H9 (cell line): Measurements from ENCODE around the gene PPP1R1B. TPM values are rescaled to one million over a fixed set of nuclear protein-coding genes. Genes with fewer than 3 reads are reported as not detected.

ENCODE experiments used
- DNase-seq: peaks from one replicate; pipeline ENCODE4 v3.0.0-alpha.2; 2017
- H2AFZ ChIP-seq: one replicate; pipeline ENCODE4 v1.6.1; 2013; ENCODE audit warnings: mild to moderate bottlenecking, low read length, control low read depth, moderate library complexity
- H2AK5ac ChIP-seq: 2 replicates; pipeline ENCODE4 v1.6.1; 2013; ENCODE audit warnings: low read length, control low read depth, mixed read lengths; ENCODE audit not compliant: insufficient read length
- H2BK120ac ChIP-seq: one replicate; pipeline ENCODE4 v1.6.1; 2013; ENCODE audit warnings: low read depth, mild to moderate bottlenecking, low read length, control low read depth, inconsistent platforms; ENCODE audit not compliant: poor library complexity, severe bottlenecking
- H2BK12ac ChIP-seq: 2 replicates; pipeline ENCODE4 v1.6.1; 2013; ENCODE audit warnings: low read length, control low read depth, mixed read lengths, low read depth; ENCODE audit not compliant: insufficient read length
- H2BK15ac ChIP-seq: 2 replicates; pipeline ENCODE4 v1.6.1; 2013; ENCODE audit warnings: low read depth, low read length, control low read depth
- H2BK20ac ChIP-seq: one replicate; pipeline ENCODE4 v1.6.1; 2013; ENCODE audit warnings: low read depth, mild to moderate bottlenecking, low read length, control low read depth, inconsistent platforms; ENCODE audit not compliant: poor library complexity, severe bottlenecking
- H2BK5ac ChIP-seq: 2 replicates; pipeline ENCODE4 v1.6.1; 2013; ENCODE audit warnings: low read length, control low read depth, mixed read lengths; ENCODE audit not compliant: insufficient read length
- H3K14ac ChIP-seq: 2 replicates; pipeline ENCODE4 v1.6.1; 2013; ENCODE audit warnings: low read length, control low read depth; ENCODE audit not compliant: insufficient read depth
- H3K18ac ChIP-seq: 2 replicates; pipeline ENCODE4 v1.6.1; 2013; ENCODE audit warnings: low read depth, mild to moderate bottlenecking, mixed read lengths, low read length, control low read depth; ENCODE audit not compliant: insufficient read length
- H3K23ac ChIP-seq: 2 replicates; pipeline ENCODE4 v1.6.1; 2013; ENCODE audit warnings: low read length, control low read depth, mixed read lengths, low read depth; ENCODE audit not compliant: insufficient read length
- H3K23me2 ChIP-seq: 2 replicates; pipeline ENCODE4 v1.6.1; 2013; ENCODE audit warnings: low read depth, mild to moderate bottlenecking, mixed read lengths, low read length, control low read depth; ENCODE audit not compliant: insufficient read length, poor library complexity, severe bottlenecking
- H3K27ac ChIP-seq: 2 replicates; pipeline ENCODE4 v1.5.1; 2013; ENCODE audit warnings: low read length, control low read depth, mixed read lengths, low read depth; ENCODE audit not compliant: insufficient read length
- H3K27me3 ChIP-seq: 2 replicates; pipeline ENCODE4 v1.6.1; 2013; ENCODE audit warnings: low read length, control low read depth, inconsistent platforms; ENCODE audit not compliant: insufficient read depth
- H3K4ac ChIP-seq: 2 replicates; pipeline ENCODE4 v1.6.1; 2013; ENCODE audit warnings: low read depth, mild to moderate bottlenecking, control low read depth, inconsistent platforms, low read length, moderate library complexity
- H3K4me1 ChIP-seq: 2 replicates; pipeline ENCODE4 v1.6.1; 2013; ENCODE audit warnings: low read length, control low read depth, inconsistent platforms; ENCODE audit not compliant: insufficient read depth
- H3K4me2 ChIP-seq: 2 replicates; pipeline ENCODE4 v1.6.1; 2013; ENCODE audit warnings: low read length, control low read depth, mixed read lengths; ENCODE audit not compliant: insufficient read length, insufficient read depth
- H3K56ac ChIP-seq: 2 replicates; pipeline ENCODE4 v1.6.1; 2013; ENCODE audit warnings: low read depth, mild to moderate bottlenecking, mixed read lengths, low read length, control low read depth; ENCODE audit not compliant: insufficient read length
- H3K79me1 ChIP-seq: 2 replicates; pipeline ENCODE4 v1.6.1; 2013; ENCODE audit warnings: low read depth, mild to moderate bottlenecking, moderate library complexity, low read length, control low read depth, inconsistent platforms; ENCODE audit not compliant: insufficient read depth, poor library complexity, severe bottlenecking
- H3K79me2 ChIP-seq: 2 replicates; pipeline ENCODE4 v1.6.1; 2013; ENCODE audit warnings: low read length, control low read depth, inconsistent platforms; ENCODE audit not compliant: insufficient read depth
- H3K9ac ChIP-seq: 2 replicates; pipeline ENCODE4 v1.6.1; 2013; ENCODE audit warnings: low read length, control low read depth, mixed read lengths; ENCODE audit not compliant: insufficient read length; ENCODE audit errors: extremely low read depth
- H3K9me3 ChIP-seq: one replicate; pipeline ENCODE4 v1.6.1; 2013; ENCODE audit warnings: low read depth, low read length, inconsistent platforms; ENCODE audit not compliant: control insufficient read depth
- H3T11ph ChIP-seq: one replicate; pipeline ENCODE4 v1.6.1; 2013; ENCODE audit warnings: mild to moderate bottlenecking, low read length, control low read depth, inconsistent platforms
- H4K20me1 ChIP-seq: one replicate; pipeline ENCODE4 v1.6.1; 2013; ENCODE audit not compliant: control insufficient read depth, insufficient read length, insufficient read depth
- H4K5ac ChIP-seq: 2 replicates; pipeline ENCODE4 v1.6.1; 2013; ENCODE audit warnings: low read depth, mild to moderate bottlenecking, mixed read lengths, low read length, control low read depth; ENCODE audit not compliant: insufficient read length
- H4K8ac ChIP-seq: replicated peaks from 2 replicates; pipeline ENCODE4 v1.6.1; 2013; ENCODE audit warnings: low read length, control low read depth, mixed read lengths, low read depth; ENCODE audit not compliant: insufficient read length
- H4K91ac ChIP-seq: 2 replicates; pipeline ENCODE4 v1.6.1; 2013; ENCODE audit warnings: low read depth, mild to moderate bottlenecking, moderate library complexity, mixed read lengths, low read length, control low read depth; ENCODE audit not compliant: insufficient read length
- H3K27ac Mint-ChIP-seq, 3 experiments: 2 replicates in 2 of 3; 3 replicates in 1 of 3; pipeline ENCODE4 v1.8.0; 2020 to 2021; ENCODE audit warnings: mixed read lengths in 3 of 3, mild to moderate bottlenecking in 1 of 3, moderate library complexity in 1 of 3
- H3K27me3 Mint-ChIP-seq: 2 replicates; pipeline ENCODE4 v1.8.0; 2021; ENCODE audit warnings: low read depth, mild to moderate bottlenecking, moderate library complexity, mixed read lengths
- H3K36me3 Mint-ChIP-seq, 3 experiments: 2 replicates in 2 of 3; 3 replicates in 1 of 3; pipeline ENCODE4 v1.8.0; 2020 to 2021; ENCODE audit warnings: low read depth in 3 of 3, mixed read lengths in 3 of 3; ENCODE audit not compliant: insufficient read depth in 1 of 3
- H3K4me1 Mint-ChIP-seq, 2 experiments: 2 replicates each; pipeline ENCODE4 v1.8.0; 2020; ENCODE audit warnings: mixed read lengths in 2 of 2
- H3K4me3 Mint-ChIP-seq, 2 experiments: 2 replicates in 1 of 2; 3 replicates in 1 of 2; pipeline ENCODE4 v1.8.0; 2020 to 2021; ENCODE audit warnings: mild to moderate bottlenecking in 2 of 2, mixed read lengths in 2 of 2, moderate library complexity in 1 of 2
- H3K9me3 Mint-ChIP-seq, 2 experiments: 2 replicates in 1 of 2; 3 replicates in 1 of 2; pipeline ENCODE4 v1.8.0; 2020; ENCODE audit warnings: mild to moderate bottlenecking in 2 of 2, mixed read lengths in 2 of 2, moderate library complexity in 1 of 2
- CTCF ChIP-seq: fragments of 200-600 bp; sonication (generic); conservative IDR thresholded peaks from 3 replicates; pipeline ENCODE4 v1.8.0; 2021; ENCODE audit warnings: antibody characterized with exemption, mild to moderate bottlenecking
- WGBS: extraction: QIAGEN DNeasy Blood & Tissue Kit; methylation state at CpG from one replicate; pipeline ENCODE4 v1.1.7; 2013; ENCODE audit warnings: missing lambda C conversion rate, low lambda C conversion rate, mixed read lengths; ENCODE audit not compliant: insufficient read length; ENCODE audit errors: extremely low coverage; 5-methylcytosine and 5-hydroxymethylcytosine counted together
- total RNA-seq: library from RNA; stranded (reverse); gene quantifications from 2 replicates; pipeline ENCODE4 v1.2.1, GENCODE V29; 2021

The PPP1R1B gene
- total RNA-seq, 1 experiment from 2014 or later: 15.5 TPM

- H3K23ac ChIP-seq: no peak overlapping the region
- H3K4me1 Mint-ChIP-seq: peaks cover 17 to 44% of the 10 kb centered on the region in 2 experiments
- no peak overlapping the region for H3K27ac Mint-ChIP-seq
- H3K18ac ChIP-seq: no peak overlapping the region
- no peak overlapping the region for H2AFZ ChIP-seq
- DNase-seq: no peak
- no peak overlapping the region for H3K27ac ChIP-seq
- H3K9me3 Mint-ChIP-seq: peaks cover 0 to 4% of the 10 kb centered on the region in 2 experiments; a peak in 2 of 5 replicates
- no peaks in the 10 kb centered on the region for H3K79me2 ChIP-seq
- no peak overlapping the region for H3K56ac ChIP-seq
- peaks cover 48% of the 10 kb centered on the region for H3K27me3 ChIP-seq
- H2BK15ac ChIP-seq: no peak overlapping the region
- H3K79me1 ChIP-seq: no peaks in the 10 kb centered on the region
- H2AK5ac ChIP-seq: no peak overlapping the region
- no peak overlapping the region for H2BK12ac ChIP-seq
- H4K8ac ChIP-seq: no peak overlapping the region
- H4K91ac ChIP-seq: no peak overlapping the region
- no peak overlapping the region for H2BK120ac ChIP-seq
- peaks cover 3% of the 10 kb centered on the region for H3K23me2 ChIP-seq
- TF ChIP-seq CTCF: no peak
- H3T11ph ChIP-seq: no peak overlapping the region
- no peaks in the 10 kb centered on the region for H3K36me3 Mint-ChIP-seq
- peaks cover 8% of the 10 kb centered on the region; the same call in 1 of the 2 replicates for H3K4me1 ChIP-seq
- peaks cover 2% of the 10 kb centered on the region for H4K20me1 ChIP-seq
- no peaks in the 10 kb centered on the region for H3K9me3 ChIP-seq
- H4K5ac ChIP-seq: no peak overlapping the region
- H3K4ac ChIP-seq: no peak overlapping the region
- no peak overlapping the region for H3K14ac ChIP-seq
- H2BK20ac ChIP-seq: no peak overlapping the region
- no peak overlapping the region for H2BK5ac ChIP-seq
- no peak overlapping the region for H3K4me2 ChIP-seq
- no peak overlapping the region for H3K9ac ChIP-seq
- peaks cover 100% of the 10 kb centered on the region for H3K27me3 Mint-ChIP-seq
- no CpG with 5 or more reads among the region's 2 CpGs for WGBS
- no peak overlapping the region for H3K4me3 Mint-ChIP-seq
These were observed 33.4 kb upstream of the PPP1R1B start for GRCh38 chr17:39593371-39593770.
